Activated CD4-positive, alpha-beta T cell treated with anti-CD3 and anti-CD28 coated beads for 4 hours (primary cell): ENCODE results near the gene ATP13A3.
A peak's percentile ranks its signal among the peaks of the same experiment; 100 is the strongest.

Experiments
- DNase-seq, 2 donors: peaks; one replicate each; pipeline ENCODE4 v3.0.0-alpha.2; 2020

The ATP13A3 gene

DNA sequence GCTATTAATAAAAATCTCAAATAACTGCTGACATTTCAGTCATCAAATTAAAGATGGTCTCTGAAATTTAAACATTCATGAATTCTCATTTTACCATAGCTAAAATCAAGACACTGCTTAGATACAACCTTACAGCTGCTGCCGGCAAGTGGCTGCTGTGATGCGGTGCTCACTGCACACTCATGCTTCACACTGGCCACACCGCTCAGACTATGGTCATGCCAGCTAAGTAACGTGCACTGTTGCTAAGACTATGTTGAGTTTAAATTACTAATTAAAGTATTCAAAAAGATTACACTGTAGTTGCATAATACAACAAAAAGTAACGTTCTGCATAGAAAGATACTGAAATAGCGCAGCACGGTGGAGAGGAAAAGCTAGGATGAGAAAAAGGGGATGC, 12.1 kb downstream of the ATP13A3 start:
- no peak for DNase-seq

DNA sequence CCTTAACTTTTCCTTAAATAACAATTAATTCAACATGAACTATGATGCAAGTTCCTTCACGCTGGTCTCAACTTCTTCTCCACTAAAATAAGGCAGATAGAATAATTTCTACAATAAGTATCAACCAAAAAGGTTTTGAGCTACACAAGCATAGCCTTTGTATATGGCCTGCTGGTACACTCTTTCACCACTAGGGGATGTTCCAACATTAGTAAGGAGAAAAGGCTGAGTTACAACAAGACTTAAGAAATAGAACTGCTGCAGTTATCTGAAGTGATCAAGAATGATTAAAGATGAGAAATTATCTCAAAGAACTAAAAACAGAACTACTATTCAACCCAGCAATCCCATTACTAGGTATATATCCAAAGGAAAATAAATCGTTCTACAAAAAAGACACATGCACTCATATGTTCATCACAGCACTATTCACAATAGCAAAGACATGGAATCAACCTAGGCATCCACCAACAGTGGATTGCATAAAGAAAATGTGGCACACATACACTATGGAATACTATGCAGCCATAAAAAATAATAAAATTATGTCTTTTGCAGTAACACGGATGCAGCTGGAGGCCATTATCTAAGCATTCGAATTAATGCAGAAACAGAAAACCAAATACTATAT, 14.4 kb downstream of the ATP13A3 start:
- peak in 1 of 2 donors; percentile 30 for DNase-seq

DNA sequence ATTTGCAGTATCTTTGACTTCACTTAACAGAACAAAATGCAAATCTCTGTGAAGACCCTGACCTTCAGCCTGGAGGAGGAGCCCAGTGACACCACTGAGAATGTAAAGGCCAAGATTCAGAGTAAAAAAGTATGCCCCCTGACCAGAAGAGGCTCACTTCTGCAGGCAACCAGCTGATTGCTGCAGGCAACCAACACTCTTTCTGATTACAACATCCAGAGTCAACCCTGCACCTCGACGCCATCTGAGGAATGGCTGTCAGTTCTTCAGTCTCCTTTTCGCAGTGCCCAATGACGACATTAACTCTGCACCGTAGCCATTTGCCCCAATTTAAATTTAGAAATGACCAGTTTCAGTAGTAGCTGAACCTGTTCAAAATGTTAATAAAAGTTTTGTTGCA, 14.9 kb downstream of the ATP13A3 start:
- DNase-seq: no peak

DNA sequence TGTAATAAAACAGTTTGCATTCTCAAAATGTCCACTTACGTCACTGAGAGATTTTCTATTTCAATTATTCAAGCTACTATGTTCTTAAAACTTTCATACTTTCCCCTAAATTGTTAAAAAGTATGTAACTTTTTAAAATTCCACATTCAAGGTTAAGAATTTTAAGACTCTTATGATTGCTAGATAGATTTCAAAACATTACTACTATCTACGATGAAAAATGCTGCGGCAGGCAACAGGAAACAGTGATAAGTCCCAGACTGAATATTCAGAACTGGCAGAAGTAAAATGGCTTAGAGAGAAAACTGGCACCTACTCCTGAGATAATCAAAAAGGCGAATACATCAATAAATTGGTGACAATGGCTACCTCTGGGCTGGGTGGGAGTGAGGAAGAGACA, 16.2 kb downstream of the ATP13A3 start:
- DNase-seq: no peak

DNA sequence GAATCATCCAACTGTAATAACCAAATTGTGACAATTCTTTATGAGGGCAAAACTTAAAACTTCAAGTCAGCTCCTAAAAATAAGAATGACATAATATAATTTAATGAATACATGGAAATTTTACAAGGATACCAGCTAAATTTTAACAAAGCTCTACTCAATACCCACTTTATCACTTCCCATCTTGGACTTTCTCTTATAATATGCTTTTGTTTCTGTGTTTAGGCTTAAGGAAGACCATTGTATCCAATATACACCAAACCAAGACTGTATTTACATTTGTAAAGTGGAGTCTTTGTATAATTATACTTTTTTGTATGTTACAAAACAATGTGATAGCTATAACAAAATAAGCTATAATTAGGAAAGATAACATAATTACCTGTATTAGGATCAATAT, 16.8 kb downstream of the ATP13A3 start:
- DNase-seq: no peak

DNA sequence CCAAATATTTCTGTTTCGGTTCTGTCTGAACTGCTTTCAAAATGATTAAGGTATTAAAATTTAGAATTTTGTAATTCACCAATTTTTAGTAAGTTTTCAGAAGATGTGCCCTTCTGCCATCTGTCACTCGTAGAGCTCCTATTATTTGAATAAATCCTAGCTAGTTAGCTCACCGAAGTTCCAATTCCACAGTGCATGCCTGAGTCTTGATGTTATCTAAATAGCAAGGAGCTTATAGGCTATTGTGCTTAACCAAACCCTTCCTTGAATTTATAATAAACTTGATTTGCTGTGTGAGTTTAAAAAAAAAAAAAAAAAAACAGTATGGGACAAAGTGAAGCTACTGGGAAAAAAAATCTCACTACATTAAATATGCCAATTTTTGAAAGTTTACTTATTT, 18.7 kb downstream of the ATP13A3 start:
- no peak for DNase-seq

DNA sequence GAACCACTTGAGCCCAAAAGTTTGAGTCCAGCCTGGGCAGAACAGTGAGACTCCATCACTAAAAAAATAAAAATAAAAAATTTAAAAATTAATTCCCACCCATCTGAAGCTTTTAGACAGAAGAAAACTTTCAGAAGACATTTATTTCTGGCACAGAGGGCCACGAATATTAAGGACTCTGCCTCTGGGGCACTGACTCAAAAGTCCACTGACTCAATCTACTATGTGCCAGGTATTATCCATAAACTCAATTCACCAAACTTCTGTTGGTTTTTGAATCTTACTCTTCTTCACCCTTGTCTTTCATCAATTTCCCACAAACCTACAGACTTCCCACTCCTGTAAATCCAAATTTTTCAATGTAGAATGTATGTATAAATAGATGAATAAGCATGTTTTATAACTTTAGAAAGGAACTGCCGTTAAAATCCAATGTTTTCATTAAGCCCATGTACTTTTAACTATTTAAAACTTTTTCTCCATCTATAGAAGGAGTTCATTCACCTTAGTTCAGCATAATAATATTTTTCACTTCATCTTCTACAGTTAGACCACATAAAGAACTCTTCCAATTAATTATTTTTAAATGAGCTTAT, 19.9 kb downstream of the ATP13A3 start:
- DNase-seq: no peak

DNA sequence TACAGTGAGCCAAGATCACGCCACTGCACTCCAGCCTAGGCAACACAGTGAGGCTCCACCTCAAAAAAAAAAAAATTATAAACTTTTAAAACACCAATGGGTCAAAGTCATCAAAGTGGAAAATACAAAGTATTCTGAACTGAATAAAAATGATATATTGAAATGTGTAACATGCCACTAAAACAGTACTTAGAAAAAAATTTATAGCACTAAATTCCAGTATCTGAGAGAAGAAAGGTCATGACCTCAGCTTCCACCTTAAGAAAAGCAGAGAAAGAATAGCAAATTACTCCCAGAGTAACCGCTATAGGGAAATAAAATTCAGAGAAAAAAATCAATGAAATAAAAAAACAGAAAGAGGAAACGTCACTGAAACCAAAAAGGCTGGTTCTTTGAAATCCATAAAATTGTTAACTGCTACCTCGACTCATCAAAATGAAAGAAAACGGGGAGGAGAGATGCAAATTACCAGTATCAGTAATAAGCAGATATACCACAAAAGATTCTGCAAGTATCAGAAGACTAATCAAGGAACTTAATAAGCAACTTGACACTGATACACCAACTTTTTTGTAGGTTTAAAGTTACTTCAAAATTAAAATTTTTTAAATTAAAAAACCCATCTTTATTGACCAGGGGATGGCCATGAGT, 20.8 kb downstream of the ATP13A3 start:
- DNase-seq: no peak

DNA sequence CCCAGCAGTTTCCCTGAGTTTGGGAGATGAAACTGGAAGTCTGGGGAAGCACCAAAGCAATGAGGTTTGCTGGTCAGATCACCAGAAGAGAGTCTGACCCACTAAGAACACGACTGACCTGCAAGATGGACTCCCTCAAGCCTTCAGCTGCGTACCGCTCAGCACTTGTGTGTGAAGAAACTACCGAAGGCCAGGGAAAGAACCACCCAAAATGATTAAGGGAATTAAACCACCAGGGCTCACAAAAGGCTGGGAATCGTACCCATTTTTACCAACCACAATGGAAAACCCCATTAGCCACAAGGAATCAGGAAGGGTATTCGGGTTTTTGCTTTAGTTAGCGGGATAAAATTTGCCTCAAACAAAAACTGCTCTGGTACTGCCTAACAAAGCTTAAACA, 21.6 kb downstream of the ATP13A3 start:
- DNase-seq: no peak

DNA sequence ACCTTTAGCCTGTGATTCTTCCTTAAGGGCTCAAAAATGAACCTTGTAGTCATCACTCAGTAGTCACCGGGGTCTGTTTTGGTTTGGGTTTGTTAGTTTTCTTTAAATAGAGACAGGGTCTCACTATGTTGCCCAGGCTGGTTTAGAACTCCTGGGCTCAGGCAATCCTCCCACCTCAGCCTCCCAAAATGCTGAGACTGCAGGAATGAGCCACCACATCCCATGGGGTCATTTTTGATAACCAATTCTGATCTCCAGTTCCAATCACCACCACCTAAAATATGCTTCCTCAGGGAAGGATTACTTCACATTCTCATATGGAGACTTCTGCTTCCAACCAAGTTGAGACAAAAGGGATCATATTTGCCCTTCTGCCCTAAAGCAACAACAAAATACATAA, 22.1 kb downstream of the ATP13A3 start:
- no peak for DNase-seq

DNA sequence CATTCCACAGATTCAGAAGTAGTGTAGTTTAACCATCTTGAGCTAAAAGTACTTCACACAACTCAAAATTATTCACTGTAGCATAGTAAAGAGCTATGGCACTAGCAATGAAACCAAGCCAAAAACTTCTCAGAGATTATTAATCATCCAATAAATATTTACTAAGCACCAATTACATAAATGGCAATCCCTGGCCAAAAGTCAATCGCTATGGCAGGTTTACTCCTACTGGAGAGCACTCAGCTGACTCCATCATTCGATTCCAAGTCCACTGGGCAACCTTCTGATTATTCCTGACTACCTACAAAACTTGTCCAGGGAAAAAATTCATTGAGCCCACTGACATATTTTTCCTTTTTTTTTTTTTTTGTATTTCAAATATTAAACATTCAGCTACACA, 23.9 kb downstream of the ATP13A3 start:
- no peak for DNase-seq

DNA sequence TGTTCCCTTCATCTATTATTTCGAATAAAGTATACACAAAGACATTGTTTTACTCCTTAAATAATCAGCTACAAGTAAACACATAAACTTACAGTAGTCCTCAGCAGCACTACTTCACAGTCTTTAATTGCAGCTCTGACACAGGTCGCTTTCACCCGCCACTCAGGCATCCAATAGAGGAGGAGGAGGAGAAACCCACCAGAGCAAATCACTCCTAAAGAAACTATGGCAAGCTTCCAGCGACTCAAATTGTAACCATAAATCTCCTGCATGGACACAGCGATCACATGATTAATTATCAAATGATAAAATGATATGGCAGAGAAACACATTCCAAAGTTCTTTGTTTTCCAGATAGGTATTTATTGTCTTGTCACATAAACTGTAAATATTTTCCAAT, 26.2 kb downstream of the ATP13A3 start:
- no peak for DNase-seq

DNA sequence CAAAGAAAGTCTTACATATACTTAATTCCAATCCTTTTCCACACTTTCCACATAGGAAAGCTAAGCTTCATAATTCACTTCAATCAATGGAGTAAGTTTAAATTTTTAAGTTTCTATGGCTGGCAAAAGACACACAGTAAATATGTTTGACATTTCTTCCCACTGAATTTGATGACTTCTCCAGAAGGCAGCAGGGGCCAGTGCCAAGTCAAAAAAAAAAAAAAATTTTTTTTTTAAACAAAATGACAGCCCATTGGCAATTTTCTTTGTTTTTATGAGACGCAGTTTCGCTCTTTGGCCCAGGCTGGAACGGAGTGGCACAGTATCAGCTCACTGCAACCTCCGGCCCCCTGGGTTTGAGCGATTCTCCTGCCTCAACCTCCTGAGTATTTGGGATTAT, 28.7 kb downstream of the ATP13A3 start:
- no peak for DNase-seq

DNA sequence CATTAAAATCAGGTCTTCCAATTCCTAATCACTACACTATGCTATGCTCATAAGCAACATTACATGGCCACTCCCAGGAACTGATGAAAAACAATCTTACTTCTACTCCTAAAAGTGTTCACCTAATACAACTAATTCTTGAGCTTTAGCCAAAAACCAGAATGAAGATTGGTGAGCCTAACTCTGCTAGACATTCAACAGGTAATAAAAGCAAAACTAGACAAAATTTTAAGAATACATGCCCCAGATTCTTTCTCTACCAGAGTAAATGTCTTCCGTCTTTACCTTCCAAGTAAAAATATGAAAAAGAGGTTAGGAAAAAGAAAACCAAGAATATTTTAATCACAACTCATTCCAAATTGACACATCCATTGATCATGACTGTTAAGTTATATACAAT, 31.3 kb downstream of the ATP13A3 start:
- no peak for DNase-seq

DNA sequence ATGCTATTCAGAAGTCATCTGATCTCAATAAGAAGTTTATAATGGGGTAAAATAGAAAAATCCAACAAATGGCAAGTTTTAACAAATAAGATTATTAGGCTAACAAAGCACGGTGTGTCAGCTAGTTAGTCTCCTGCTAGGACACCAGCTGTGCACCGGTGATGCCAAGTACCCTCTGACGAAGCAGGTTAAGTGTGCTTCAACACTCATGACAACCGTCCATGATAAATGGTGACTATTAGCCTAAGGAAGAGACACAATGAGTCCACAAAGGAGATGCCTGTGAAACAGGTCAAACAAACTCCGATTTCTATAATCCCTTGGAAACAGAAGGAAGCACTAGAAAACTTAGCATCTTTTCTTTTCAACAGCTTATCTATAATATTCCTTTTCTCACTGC, 36.5 kb downstream of the ATP13A3 start:
- DNase-seq: no peak

DNA sequence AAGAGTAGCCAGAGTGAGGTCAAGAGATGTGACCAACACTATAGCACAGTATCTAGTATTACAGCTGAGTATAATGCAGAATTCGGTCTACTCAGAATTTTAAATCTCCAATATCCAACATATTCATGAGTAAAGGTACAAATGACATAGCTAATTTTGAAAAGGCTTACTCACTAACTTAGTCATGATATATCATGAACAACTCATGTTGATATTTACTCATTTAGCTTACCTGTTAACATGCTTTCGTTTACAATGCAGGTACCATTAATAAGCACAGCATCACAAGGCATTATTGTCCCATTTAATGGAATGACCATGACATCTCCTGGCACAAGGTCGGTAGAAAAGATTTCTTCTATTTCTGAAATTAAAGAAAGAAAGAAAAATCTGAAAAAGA, 36.9 kb downstream of the ATP13A3 start:
- no peak for DNase-seq

DNA sequence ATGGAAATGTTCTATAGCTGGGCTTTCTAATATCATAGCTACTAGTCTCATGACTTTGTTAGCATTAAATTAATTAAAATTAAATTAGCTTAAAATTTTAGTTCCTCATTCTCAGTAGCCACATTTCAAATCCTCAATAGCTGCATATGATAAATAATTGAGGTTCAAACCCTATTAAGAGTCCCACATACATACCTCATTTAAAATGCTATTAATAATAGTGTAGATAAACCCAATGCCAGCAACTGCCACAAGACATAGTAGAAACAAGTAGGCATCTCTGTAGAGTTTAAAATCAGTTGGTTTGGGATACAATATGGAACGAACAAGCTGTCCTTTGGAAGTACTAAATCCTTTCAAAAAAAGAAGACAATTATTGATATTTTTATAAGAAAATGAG, 39.1 kb downstream of the ATP13A3 start:
- DNase-seq: no peak

DNA sequence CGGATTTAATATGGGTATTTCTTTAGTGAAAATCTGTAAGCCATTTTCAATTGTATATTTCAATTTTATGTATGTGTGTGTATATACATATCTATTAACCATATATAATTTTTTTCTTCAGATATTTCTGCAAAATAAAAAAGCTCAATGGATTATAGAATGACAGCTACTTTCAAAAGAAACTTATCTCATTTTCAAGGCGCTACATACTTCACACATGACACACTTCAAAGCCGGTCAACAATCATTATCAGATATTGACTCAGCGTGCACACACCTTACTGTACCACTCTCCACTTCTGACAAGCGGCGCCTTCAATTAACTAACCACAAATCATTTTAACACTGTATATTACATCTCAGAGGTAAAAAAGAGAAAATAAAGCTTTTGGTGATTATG, 39.6 kb downstream of the ATP13A3 start:
- DNase-seq: no peak

DNA sequence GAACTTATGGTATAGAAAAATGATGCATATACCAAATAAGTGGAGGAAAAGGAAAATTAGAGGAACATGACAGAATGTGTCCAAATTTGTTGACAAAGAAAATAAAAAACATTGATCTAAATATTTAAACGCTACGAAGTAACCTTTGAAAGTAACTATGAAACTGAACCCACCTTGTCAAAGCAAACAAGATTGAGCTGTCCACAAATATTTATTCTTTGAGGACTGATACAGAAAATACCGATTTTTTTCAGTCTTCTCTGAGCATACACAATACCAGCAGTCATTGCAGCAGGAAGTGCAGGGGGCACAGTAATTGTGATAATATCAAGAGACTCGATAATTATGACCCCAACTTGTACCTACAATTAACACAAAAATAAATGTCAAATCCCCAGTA, 40.0 kb downstream of the ATP13A3 start:
- DNase-seq: no peak

DNA sequence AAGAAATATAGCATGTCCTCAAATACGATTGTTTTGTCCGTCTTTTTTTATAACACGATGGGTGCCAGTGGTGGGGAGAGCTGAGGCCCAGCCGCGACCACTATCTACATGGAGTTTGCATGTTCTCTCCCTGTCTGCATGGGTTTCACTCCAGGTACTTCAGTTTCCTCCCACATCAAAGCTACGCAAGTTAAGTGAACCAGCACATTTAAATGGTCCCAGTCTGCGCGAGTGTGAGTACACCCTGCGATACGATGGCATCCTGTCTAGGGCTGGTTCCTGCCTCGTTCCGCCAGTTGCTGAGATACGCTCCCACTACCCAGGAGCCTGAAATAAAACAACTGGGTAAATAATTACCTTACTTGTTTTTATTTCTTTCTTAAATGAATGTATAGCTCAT, 40.6 kb downstream of the ATP13A3 start:
- DNase-seq: no peak

DNA sequence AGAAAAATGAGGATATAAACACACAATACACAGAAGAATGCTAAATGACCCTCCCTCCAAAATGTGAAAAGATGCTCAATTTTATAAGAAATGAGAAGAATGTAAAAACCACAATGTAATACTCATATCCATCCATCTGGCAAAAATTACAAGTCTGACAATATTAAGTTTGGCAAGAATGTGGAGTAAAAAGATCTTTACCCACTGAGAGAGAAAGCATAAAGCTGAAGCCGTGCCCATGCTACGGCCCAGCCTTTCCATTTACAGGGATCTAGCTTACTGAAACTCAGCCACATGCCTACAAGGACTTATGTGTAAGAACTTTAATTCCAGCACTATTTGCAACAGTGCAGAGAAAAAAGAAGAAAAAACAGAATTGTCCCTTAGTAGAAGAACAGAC, 42.9 kb downstream of the ATP13A3 start:
- DNase-seq: no peak

DNA sequence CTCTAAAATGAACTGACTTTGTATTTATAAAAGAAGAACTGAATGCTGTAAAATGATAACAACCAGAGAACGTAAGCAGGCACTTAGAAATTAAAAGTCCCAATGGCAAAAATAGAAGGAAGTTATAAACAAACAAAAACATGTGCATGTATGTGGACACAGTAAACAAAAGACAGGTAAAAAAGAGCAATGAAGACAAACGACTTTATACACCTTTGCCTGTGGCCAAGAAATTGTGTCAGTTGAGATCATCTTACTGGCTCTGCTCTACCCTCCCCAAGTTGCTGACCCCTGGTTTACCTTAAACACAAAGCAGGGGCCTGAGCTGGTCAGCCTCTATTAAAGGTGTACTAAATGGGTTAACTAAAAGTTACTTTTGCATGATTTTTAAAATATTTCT, 46.0 kb downstream of the ATP13A3 start:
- no peak for DNase-seq

DNA sequence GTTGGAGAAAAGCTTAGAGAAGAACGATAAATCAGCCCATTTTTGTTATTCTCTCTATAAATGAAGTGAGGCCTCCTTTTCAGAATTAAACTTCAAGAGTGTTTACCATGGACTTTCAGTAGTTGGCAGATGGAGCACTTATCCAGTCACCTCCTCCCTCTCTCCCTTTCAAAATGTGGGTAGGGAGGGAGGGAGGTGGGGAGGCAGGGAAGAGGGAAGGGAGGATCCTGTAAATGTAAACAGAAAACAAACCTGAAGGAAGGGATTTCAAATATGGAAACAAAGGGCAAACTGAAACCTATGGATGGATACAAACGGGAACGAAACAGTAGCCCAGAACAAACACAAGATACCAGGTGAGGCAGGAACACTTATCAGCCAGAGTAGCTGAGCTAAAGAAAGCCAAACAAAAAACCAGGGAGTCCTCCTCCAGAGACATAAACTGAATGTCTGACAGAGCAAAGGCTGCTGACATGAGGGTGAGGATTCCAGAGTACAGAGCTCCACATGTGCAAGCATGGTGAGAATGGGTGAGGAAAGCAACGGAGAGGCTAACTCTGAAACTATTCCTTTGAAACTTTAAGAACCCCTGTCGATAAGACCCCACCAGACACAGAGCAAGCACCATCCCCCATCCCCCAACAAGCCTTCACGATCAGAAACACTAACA, 46.8 kb downstream of the ATP13A3 start:
- no peak for DNase-seq

DNA sequence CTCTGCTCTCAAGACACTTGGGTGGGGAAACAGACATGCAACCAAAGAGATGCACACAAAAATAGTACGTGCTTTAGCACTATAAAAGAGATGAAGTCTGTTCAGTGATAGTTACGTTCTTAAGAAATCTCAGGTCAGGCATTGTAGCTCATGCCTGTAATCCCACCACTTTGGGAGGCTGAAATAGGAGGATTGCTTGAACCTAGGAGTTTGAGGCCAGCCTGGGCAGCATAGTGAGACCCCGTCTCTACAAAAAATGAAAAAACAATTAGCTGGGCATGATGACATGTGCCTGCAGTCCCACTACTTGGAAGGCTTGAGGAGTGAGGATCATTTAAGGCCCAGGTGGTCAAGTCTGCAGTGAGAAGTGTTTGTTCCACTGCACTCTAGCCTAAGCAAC, 52.3 kb downstream of the ATP13A3 start:
- DNase-seq: no peak
